Measurements from ENCODE around the gene TMEM220. TPM values are rescaled to one million over a fixed set of nuclear protein-coding genes. Genes with fewer than 3 reads are reported as not detected.

The TMEM220 gene
- total and polyA plus RNA-seq, 9 of the 15 experiments (the other 6 are each of a cell fraction or from before 2014, with no cell fraction given) = not detected

DNA sequence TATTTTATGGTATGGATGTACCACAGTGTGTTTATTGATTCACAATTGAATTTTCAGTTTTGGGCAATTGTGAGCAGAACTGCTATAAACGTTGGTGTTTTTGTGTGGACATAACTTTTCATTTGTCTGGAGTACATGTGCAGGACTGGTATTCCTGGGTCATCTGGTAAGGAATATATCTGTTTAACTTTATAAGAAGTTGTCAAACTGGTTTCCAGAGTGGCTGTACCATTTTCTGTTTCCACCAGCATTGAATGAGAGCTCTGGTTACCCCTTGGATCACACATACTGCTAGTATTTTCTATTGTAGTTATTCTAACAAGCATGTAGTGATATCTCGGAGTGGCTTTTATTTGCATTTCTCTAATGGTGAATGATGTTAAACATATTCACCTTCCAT is 49.8 kb upstream of the TMEM220 start:
- no peak overlapping the region for H2AFZ ChIP-seq (ENCODE audit: low read depth, low read length)
- in situ Hi-C loops (cut with MboI) (no loop called here), intact Hi-C loops (cut with micrococcal nuclease) (no loop called here)
- POLR2A ChIA-PET = interaction anchor here (0.7 kb wide), 1 partner anchor 11 kb away, joined by 3 read pairs; no protein-coding TSS in a partner anchor
- no TSS peak for BruUV-seq (replicated peaks)
- no peak for FAIRE-seq
- H3K9me1 ChIP-seq (ENCODE audit: control insufficient read depth, insufficient read depth, low read length) = no peaks in the 10 kb centered on the region
- H3K4me3 ChIP-seq = no peak overlapping the region
- no peaks in the 10 kb centered on the region for H3K4me1 ChIP-seq (replicated peaks in 1 of 2; ENCODE audit: control insufficient read depth in 2 of 2, insufficient read depth in 2 of 2, low read length in 2 of 2)
- H3K9me3 ChIP-seq (replicated peaks; ENCODE audit: control insufficient read depth, insufficient read depth, low read depth, low read length) = no peaks in the 10 kb centered on the region
- no peaks in the 10 kb centered on the region for H3K36me3 ChIP-seq (ENCODE audit: control insufficient read depth, insufficient read depth, low read length)
- TF ChIP-seq SMAD2 (IDR thresholded peaks at IDR 0.05; ENCODE audit: low read depth, low read length) (no peak), KAT7 (CRISPR knock-in tag; IDR thresholded peaks at IDR 0.05; ENCODE audit: borderline replicate concordance) (no peak), ZNF561 (CRISPR knock-in tag; conservative IDR thresholded peaks at IDR 0.05) (no peak)
- no peaks in the 10 kb centered on the region for H3K79me2 ChIP-seq (ENCODE audit: control insufficient read depth, insufficient read depth, low read length)
- ATAC-seq = no peak
- no peak for DNase-seq (ENCODE audit: extremely low read depth in 1 of 4, low spot score in 3 of 4)
- no peak overlapping the region for H3K27ac ChIP-seq (ENCODE audit: extremely low read depth, low read depth, low read length)
- H3K4me2 ChIP-seq (ENCODE audit: insufficient read depth, low read length) = no peak overlapping the region
- no peaks in the 10 kb centered on the region for H3K27me3 ChIP-seq (ENCODE audit: control insufficient read depth in 2 of 2, insufficient read depth in 2 of 2, low read length in 2 of 2)
- H3K9ac ChIP-seq (ENCODE audit: insufficient read depth in 1 of 2, low read depth in 2 of 2, low read length in 2 of 2) = no peak overlapping the region
- 0% methylated on average over 2 of the region's 2 CpGs for WGBS (ENCODE audit: insufficient coverage, low coverage, missing lambda C conversion rate)
- CTCF ChIA-PET (ENCODE audit: low intra/inter-chr PET ratio) = no interaction called here
- no peaks in the 10 kb centered on the region for H4K20me1 ChIP-seq (replicated peaks; ENCODE audit: control insufficient read depth, insufficient read depth, low read length)

DNA sequence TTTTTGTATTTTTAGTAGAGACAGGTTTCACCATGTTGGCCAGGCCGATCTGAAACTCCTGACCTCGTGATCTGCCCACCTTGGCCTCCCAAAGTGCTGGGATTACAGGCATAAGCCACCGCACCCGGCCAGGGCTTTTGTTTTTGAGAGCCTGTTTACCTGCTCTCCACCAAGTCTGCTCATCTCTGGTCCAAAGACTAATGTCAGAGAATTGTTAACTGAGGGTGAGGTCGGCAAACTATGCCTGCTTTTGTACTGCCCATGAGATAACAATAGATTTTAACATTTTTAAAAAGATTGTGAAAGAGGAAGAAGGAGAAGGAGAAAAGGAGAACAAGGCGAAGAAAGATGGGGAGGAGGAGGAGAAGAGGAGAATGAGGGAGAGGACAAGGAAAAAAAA is 48.1 kb upstream of the TMEM220 start:
- in situ Hi-C loops (cut with MboI) (no loop called here), intact Hi-C loops (cut with micrococcal nuclease) (no loop called here)
- FAIRE-seq (no peak), DNase-seq (ENCODE audit: extremely low read depth in 1 of 4, low spot score in 3 of 4) (no peak), ATAC-seq (no peak)
- no peaks in the 10 kb centered on the region for H3K9me3 ChIP-seq (replicated peaks; ENCODE audit: control insufficient read depth, insufficient read depth, low read depth, low read length)
- no peaks in the 10 kb centered on the region for H3K27me3 ChIP-seq (ENCODE audit: control insufficient read depth in 2 of 2, insufficient read depth in 2 of 2, low read length in 2 of 2)
- H3K9me1 ChIP-seq (ENCODE audit: control insufficient read depth, insufficient read depth, low read length) = no peaks in the 10 kb centered on the region
- no peaks in the 10 kb centered on the region for H3K79me2 ChIP-seq (ENCODE audit: control insufficient read depth, insufficient read depth, low read length)
- H2AFZ ChIP-seq (ENCODE audit: low read depth, low read length) = no peak overlapping the region
- CTCF ChIA-PET (ENCODE audit: low intra/inter-chr PET ratio) = no interaction called here
- H3K9ac ChIP-seq (ENCODE audit: insufficient read depth in 1 of 2, low read depth in 2 of 2, low read length in 2 of 2) = no peak overlapping the region
- H3K4me2 ChIP-seq (ENCODE audit: insufficient read depth, low read length) = no peak overlapping the region
- POLR2A ChIA-PET = no interaction called here
- TF ChIP-seq STAG1 (CRISPR knock-in tag; IDR thresholded peaks at IDR 0.05; ENCODE audit: borderline replicate concordance) = no peak
- TF ChIP-seq MEF2D (tag; conservative IDR thresholded peaks at IDR 0.05; ENCODE audit: low read depth) = no peak
- TF ChIP-seq EWSR1 (IDR thresholded peaks at IDR 0.05; ENCODE audit: borderline replicate concordance, low read depth, partially characterized antibody) = no peak
- TF ChIP-seq, protein P1, sequence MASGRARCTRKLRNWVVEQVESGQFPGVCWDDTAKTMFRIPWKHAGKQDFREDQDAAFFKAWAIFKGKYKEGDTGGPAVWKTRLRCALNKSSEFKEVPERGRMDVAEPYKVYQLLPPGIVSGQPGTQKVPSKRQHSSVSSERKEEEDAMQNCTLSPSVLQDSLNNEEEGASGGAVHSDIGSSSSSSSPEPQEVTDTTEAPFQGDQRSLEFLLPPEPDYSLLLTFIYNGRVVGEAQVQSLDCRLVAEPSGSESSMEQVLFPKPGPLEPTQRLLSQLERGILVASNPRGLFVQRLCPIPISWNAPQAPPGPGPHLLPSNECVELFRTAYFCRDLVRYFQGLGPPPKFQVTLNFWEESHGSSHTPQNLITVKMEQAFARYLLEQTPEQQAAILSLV (tag; IDR thresholded peaks at IDR 0.05) = no peak
- H4K20me1 ChIP-seq (replicated peaks; ENCODE audit: control insufficient read depth, insufficient read depth, low read length) = no peaks in the 10 kb centered on the region
- 0% methylated on average over 6 of the region's 6 CpGs for WGBS (ENCODE audit: insufficient coverage, low coverage, missing lambda C conversion rate)
- no peaks in the 10 kb centered on the region for H3K4me1 ChIP-seq (replicated peaks in 1 of 2; ENCODE audit: control insufficient read depth in 2 of 2, insufficient read depth in 2 of 2, low read length in 2 of 2)
- H3K27ac ChIP-seq (ENCODE audit: extremely low read depth, low read depth, low read length) = no peak overlapping the region
- no peaks in the 10 kb centered on the region for H3K36me3 ChIP-seq (ENCODE audit: control insufficient read depth, insufficient read depth, low read length)
- no peak overlapping the region for H3K4me3 ChIP-seq
- no TSS peak for BruUV-seq (replicated peaks)

Data from K562 (cell line).